Stimulated activated CD8-positive, alpha-beta memory T cell treated with anti-CD3 and anti-CD28 coated beads, Interleukin-4, amount 100 ng/mL, for 4 hours (primary cell): ENCODE data around the gene PRPH2.
A peak's percentile ranks its signal among the peaks of the same experiment; 100 is the strongest.
"Not testable (repeated sequence)": the region's sequence is repeated elsewhere in the genome, so short reads cannot be mapped to it uniquely, and the experiment has no call there.

ENCODE experiments used
- DNase-seq, 2 donors: peaks; one replicate each; pipeline ENCODE4 v3.0.0-alpha.2; 2020; ENCODE audit warnings: low read depth in 2 of 2, low spot score in 1 of 2

Gene PRPH2

GRCh38 chr6:42702200-42702599, 20.2 kb downstream of the PRPH2 start:
- DNase-seq = no peak

- DNase-seq = no peak
Observed at GRCh38 chr6:42698217-42698616, 24.2 kb downstream of the PRPH2 start.

GRCh38 chr6:42697268-42697655, 25.1 kb downstream of the PRPH2 start:
- DNase-seq = no peak

GRCh38 chr6:42696526-42697267, 25.7 kb downstream of the PRPH2 start:
- DNase-seq = no peak

- no peak for DNase-seq
Observed at GRCh38 chr6:42694586-42694985, 27.8 kb downstream of the PRPH2 start.

- no peak for DNase-seq
Observed at GRCh38 chr6:42693725-42694323, 28.6 kb downstream of the PRPH2 start.

- DNase-seq = no peak
Observed at GRCh38 chr6:42692137-42692911, 30.1 kb downstream of the PRPH2 start.

- no peak for DNase-seq
Observed at GRCh38 chr6:42690872-42691271, 31.5 kb downstream of the PRPH2 start.

- DNase-seq = no peak
Observed at GRCh38 chr6:42690151-42690702, 32.2 kb downstream of the PRPH2 start.

- DNase-seq = no peak
Observed at GRCh38 chr6:42689371-42689770, 33.0 kb downstream of the PRPH2 start.

- DNase-seq = no peak
Observed at GRCh38 chr6:42688281-42688680, 34.1 kb downstream of the PRPH2 start.

- no peak for DNase-seq
Observed at GRCh38 chr6:42679358-42679757, 43.0 kb downstream of the PRPH2 start.

- DNase-seq = no peak
Observed at GRCh38 chr6:42674780-42675179, 47.6 kb downstream of the PRPH2 start.

- not testable (repeated sequence) for DNase-seq
Observed at GRCh38 chr6:42674368-42674767, 48.0 kb downstream of the PRPH2 start.

- no peak for DNase-seq
Observed at GRCh38 chr6:42664718-42665117, 57.7 kb downstream of the PRPH2 start.

GRCh38 chr6:42661540-42662153, 60.8 kb downstream of the PRPH2 start:
- DNase-seq = peak; percentile 63 to 87

GRCh38 chr6:42659806-42660205, 62.6 kb downstream of the PRPH2 start:
- DNase-seq = no peak

GRCh38 chr6:42653851-42654250, 68.5 kb downstream of the PRPH2 start:
- DNase-seq = no peak

GRCh38 chr6:42652024-42652746, 70.2 kb downstream of the PRPH2 start:
- DNase-seq = no peak
